ENCODE results near the gene LBHD2. TPM values are rescaled to one million over a fixed set of nuclear protein-coding genes. Genes with fewer than 3 reads are reported as not detected.

The LBHD2 gene
- total RNA-seq, 1 donor from 2014 or later = not detected

GRCh38 chr14:103064978-103065377, 19.0 kb upstream of the LBHD2 start:
- intact Hi-C loops (cut with DNase I) = no loop called here
- Histone ChIP-seq H3K27ac (peak overlapping the region; percentile 58), H3K4me1 (peaks cover 21% of the 10 kb centered on the region), H3K36me3 (no peaks in the 10 kb centered on the region), H3K27me3 (no peaks in the 10 kb centered on the region), H3K9me3 (no peaks in the 10 kb centered on the region), H3K4me3 (no peak overlapping the region)
- DNase-seq (peak; percentile 29), ATAC-seq (no peak)
- TF ChIP-seq CTCF (IDR thresholded peaks at IDR 0.05) = no peak

- Histone ChIP-seq H3K27me3 (no peaks in the 10 kb centered on the region), H3K9me3 (no peaks in the 10 kb centered on the region), H3K27ac (peak overlapping the region; percentile 58), H3K4me3 (no peak overlapping the region), H3K36me3 (no peaks in the 10 kb centered on the region), H3K4me1 (peaks cover 21% of the 10 kb centered on the region)
- TF ChIP-seq CTCF (IDR thresholded peaks at IDR 0.05) = no peak
- intact Hi-C loops (cut with DNase I) = no loop called here
- peak; percentile 36 for DNase-seq
- no peak for ATAC-seq
Observed at GRCh38 chr14:103065861-103066260, 18.1 kb upstream of the LBHD2 start.

- intact Hi-C loops (cut with DNase I) = no loop called here
- Histone ChIP-seq H3K36me3 (no peaks in the 10 kb centered on the region), H3K4me1 (peaks cover 22% of the 10 kb centered on the region), H3K27me3 (no peaks in the 10 kb centered on the region), H3K4me3 (no peak overlapping the region), H3K27ac (peak overlapping the region; percentile 63), H3K9me3 (no peaks in the 10 kb centered on the region)
- ATAC-seq (no peak), DNase-seq (no peak)
- no peak for TF ChIP-seq CTCF (IDR thresholded peaks at IDR 0.05)
Observed at GRCh38 chr14:103066399-103066798, 17.6 kb upstream of the LBHD2 start.

GRCh38 chr14:103067231-103067954, 16.6 kb upstream of the LBHD2 start:
- H3K9me3 ChIP-seq = no peaks in the 10 kb centered on the region
- no peak for DNase-seq
- peak; percentile 2 for ATAC-seq
- peaks cover 32% of the 10 kb centered on the region for H3K4me1 ChIP-seq
- H3K4me3 ChIP-seq = no peak overlapping the region
- no peaks in the 10 kb centered on the region for H3K27me3 ChIP-seq
- H3K27ac ChIP-seq = peak overlapping the region; percentile 63
- TF ChIP-seq CTCF (IDR thresholded peaks at IDR 0.05) = no peak
- intact Hi-C loops (cut with DNase I) = no loop called here
- H3K36me3 ChIP-seq = no peaks in the 10 kb centered on the region

- intact Hi-C loops (cut with DNase I) = no loop called here
- no peak for TF ChIP-seq CTCF (IDR thresholded peaks at IDR 0.05)
- no peak for DNase-seq
- Histone ChIP-seq H3K4me3 (no peak overlapping the region), H3K4me1 (peaks cover 33% of the 10 kb centered on the region), H3K36me3 (no peaks in the 10 kb centered on the region), H3K9me3 (no peaks in the 10 kb centered on the region), H3K27ac (peak overlapping the region; percentile 63), H3K27me3 (no peaks in the 10 kb centered on the region)
- ATAC-seq = no peak
Observed at GRCh38 chr14:103068351-103069073, 15.5 kb upstream of the LBHD2 start.

Measured in upper lobe of right lung (tissue), 1 donor.